Mucosa of gallbladder (tissue), 1 donor: ENCODE results near the gene MVD. TPM values are rescaled to one million over a fixed set of nuclear protein-coding genes. Genes with fewer than 3 reads are reported as not detected.

Experiments
- DNase-seq: peaks from one replicate; pipeline ENCODE4 v3.0.0-alpha.2; 2020; ENCODE audit warnings: low spot score
- total RNA-seq: library from RNA; stranded (reverse); gene quantifications from one replicate; pipeline ENCODE4 v1.2.1, GENCODE V29; 2021
- donor health status: DM: no; HTN: no; CAD: no.

MVD gene
- total RNA-seq, 1 donor from 2014 or later: 126 TPM

DNA sequence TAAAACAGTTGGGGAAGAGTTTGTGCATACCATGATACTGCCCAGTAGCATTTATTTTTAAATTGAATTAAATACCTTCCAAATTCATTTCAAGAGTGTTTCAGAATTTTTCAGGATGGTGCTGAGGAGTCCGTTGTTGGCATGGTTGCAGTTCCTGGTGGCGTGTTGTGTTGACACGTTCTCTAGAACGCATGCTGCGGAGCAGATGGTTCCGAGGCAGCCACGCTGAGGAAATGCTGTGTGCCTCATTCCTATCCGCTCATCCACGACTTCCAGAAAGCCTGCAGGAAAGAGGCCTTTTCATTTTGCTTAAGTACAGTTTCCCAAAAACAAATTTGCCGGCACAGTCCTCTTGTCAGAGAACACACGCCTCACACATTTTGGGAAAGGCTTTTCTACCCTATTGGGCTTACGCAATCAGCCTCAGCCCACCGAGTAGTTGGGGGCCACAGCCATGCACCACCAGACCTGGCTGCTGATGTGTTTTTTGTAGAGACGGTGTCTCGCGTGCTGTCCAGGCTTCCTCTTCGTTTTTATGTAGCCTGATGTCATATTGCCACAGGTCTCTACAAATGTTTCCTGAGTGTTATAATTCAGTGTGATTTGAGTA, 56.6 kb downstream of the MVD start:
- no peak for DNase-seq

DNA sequence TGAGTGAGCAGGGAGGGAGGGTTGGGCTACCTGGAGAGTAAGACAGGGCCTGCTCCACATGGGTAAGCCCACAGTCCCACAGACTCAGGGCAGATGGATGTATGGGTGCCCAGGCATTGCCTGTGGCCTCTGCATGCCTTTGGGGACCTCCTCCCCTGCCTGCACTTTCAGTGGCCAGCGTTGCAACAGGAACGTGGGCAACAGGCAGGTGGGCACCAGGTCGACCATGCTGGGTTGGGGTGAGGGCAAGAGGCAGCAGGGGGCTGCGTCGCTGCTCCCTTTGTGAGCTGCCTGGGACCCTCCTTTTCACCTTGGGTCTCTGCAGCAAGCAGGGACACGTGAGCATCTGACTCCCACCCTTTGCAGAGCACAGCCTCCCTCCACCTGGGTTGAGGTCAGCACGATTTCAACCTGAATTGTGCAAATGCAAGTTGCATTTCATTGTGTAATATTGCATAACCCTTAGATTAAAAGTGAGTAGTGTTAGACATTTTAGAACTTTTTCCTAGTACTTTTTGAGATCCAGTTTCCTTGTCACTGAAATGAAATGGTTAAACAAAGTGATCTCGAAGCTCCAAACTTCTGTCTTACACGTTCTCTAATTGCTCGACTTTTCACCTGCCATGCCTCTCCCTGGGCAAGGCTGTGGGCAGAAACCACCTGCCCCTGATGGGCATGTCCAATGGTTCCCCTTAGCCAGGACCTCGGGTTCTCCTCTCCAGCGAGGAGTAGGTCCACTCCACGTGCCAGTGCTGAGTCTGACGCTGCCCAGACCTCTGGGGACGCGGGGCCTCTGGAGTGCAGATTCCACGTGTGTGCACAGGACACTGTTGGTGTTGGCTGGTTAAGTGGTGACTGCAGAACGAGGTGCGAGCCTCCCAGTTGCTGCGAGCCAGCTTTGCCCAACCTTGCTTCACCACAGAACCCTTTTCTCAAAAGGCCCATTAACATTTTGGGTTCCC, 57.4 kb downstream of the MVD start:
- no peak for DNase-seq

DNA sequence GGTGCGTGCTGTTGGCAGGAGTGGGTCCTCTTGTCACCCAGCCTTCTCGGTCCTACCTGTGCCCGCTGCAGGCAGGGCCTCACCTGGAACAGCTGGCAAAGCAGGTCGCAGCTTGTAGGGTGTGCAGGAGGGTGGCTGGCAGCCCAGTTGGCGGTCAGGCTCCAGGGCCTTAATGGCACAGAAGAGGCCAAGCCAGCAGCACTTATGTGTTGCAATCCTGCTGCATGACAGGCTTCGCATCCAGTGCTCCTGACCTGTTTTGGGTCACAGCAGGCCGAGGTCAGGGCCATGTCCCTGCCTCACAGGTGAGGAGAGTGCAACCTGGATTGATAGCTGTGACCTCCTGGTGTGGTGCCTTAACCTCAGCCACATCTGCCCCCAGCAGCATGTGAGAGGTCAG, 60.8 kb downstream of the MVD start:
- DNase-seq: no peak

Other genes with a start within 250 kb of the MVD start
- 72.0 TPM for gene ZFPM1, start 209.8 kb downstream of the MVD start, total RNA-seq
- 43.4 TPM for gene ZC3H18, start 92.7 kb downstream of the MVD start, total RNA-seq
- not detected for gene IL17C, start 24.5 kb downstream of the MVD start, total RNA-seq
- gene CYBA, start 12.0 kb downstream of the MVD start, total RNA-seq: 271 TPM
- 1.9 TPM for gene SNAI3, start 23.4 kb upstream of the MVD start, total RNA-seq
- 28.4 TPM for gene RNF166, start 43.3 kb upstream of the MVD start, total RNA-seq
- gene CTU2, start 43.4 kb upstream of the MVD start, total RNA-seq: 15.0 TPM
- 108 TPM for gene PIEZO1, start 122.1 kb upstream of the MVD start, total RNA-seq
- gene CDT1, start 140.7 kb upstream of the MVD start, total RNA-seq: 3.2 TPM
- gene APRT, start 148.8 kb upstream of the MVD start, total RNA-seq: 104 TPM
- gene GALNS, start 193.9 kb upstream of the MVD start, total RNA-seq: 56.1 TPM
- gene TRAPPC2L, start 194.0 kb upstream of the MVD start, total RNA-seq: 53.8 TPM
- gene PABPN1L, start 203.6 kb upstream of the MVD start, total RNA-seq: not detected